Measurements from ENCODE around the gene LMAN1L.

Gene LMAN1L

DNA sequence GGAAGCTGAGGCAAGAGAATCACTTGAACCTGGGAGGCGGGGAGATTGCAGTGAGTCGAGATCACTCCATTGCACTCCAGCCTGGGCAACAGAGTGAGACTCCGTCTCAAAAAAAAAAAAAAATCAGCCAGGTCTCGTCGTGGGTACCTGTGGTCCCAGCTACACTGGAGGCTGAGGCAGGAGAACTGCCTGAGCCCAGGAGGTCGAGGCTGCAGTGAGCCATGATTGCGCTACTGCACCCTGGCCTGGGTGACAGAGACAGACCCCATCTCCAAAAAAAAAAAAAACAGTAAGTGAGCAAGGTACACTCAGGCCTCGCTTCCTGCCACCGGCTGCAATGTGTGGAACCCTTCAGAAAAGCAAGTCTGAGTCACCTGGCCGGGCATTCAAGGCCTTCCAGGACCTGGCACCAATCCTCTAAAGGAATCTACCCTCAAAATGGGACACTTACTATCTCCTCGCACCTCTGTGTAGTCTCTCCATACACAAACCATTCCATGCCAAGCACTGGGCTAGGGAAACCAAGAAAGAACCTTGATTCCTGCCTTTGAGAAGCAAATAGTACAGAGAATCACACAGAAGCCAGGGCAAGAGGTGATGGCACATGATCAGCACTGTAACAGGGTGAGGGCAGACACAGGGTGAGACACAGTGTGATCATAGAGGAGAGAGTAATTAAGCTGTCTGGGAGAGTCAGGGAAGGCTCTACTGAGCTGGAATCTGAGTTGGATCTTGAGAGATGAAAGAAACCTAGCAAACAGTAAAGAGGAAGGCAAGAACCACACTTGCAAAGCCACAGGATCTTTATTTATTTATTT lies 50.8 kb downstream of the LMAN1L start:
- DNase-seq: no peak

DNA sequence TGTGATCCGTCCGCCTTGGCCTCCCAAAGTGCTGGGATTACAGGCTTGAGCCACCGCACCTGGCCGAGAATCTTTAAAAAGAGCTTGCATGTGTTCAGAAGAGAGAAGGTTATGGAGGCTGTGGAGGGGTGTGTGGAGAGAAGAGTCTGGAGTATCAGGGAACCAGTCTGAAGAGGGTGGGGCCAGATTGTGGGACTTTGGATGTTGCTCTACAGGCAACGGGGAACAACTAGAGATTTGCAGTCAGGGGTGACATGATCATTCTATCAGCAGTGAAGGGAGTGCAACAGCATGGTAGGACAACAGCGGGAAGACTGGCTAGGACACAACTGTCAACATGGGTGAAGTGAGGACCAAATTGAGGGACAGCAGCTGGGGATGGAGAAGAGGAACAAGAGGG lies 51.7 kb downstream of the LMAN1L start:
- DNase-seq: no peak

DNA sequence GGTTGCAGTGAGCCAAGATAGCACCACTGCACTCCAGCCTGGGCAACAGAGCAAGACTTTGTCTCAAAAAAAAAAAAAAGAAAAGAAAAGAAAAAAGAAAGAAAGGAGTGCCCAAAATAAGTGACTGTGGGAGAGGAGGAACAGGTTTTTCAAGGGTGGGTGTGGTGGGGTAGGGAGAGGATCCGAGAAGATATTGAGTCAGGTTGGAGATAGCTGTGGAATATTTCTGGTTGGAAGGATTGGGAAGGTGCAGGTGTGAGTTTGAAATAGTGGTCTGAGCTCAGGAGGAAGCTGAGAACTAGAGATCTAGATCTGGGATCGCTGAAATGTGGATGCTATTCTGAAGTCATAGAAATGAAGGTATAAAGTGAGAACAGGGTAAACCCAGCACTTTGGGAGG lies 52.7 kb downstream of the LMAN1L start:
- DNase-seq: no peak

DNA sequence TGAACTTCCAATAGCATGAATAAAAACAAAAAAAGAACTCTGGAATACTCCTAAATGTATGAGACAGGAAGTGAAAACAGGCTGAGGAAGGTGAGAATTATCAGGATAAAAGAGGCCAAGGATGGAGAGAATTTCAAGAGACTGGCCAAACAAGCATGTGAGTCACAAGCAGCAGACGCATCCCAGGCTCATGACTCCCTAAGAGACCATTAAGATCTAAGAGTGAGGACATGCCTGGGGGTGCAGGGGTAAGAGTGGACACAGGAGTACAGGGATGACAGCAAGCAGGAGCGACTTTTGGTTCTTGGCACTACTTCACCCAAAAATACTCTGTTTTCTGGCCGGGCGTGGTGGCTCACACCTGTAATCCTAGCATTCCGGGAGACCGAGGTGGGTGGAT lies 53.5 kb downstream of the LMAN1L start:
- DNase-seq: no peak

DNA sequence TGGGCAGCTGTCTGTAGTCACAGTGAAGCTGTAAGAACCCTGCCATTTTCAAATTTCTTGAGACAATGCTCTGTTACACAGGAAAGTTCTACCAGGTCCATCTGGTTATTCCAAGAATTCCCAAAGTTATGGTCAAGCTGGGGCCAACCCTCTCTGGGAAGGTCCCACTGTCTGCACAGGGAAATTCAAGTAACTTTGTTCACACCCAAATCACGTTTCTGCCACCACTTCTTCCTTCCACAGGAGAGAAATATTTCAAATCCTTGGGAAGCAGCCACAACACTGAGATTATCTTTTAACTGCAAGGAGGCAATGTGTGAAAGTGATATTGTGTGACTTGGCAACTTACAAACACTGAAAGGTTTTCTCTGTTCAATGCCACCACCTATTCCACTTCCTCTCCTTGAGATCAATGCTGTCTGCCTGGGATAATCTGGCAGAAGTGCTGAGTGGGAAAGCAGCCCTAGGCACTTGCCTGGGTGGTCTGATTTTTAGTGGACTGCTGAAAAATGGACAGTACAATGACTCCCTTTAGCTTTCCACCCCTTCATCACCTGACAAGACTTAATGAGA lies 54.9 kb downstream of the LMAN1L start:
- DNase-seq: no peak

DNA sequence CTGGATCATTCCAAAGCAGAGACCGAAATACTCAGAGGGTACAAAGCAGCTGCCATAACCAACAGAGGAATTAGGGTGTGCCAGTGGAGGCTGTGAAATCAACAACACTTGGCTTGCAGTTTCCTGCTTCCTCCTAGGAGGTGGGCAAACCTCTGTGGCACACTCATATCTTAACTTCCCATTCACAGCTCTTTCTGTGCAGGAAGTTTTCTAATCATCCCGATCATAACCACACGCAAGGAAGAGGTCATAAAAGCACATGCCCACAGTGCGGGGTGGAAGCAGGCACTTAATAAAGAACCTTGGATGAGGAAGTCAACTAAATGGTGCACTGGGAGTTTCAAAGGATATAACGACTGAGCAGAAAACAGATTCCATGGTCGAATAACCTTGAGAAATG lies 55.4 kb downstream of the LMAN1L start:
- DNase-seq: no peak

DNA sequence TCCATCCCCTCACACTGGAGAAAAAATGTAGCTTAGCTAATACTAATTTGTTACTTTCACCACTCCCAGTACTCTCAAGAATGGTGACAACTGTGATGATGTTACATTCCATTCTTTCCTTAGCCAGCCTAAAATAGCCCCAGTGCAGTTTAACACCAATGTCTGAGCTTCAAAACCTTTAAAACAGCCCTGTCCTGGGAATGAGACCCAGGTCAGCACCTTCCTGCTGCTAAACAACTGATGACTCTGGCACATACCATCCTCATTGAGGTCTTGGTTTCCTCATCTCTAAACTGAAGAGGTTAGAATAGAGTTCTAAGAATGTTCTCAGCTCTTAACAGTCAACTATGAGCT lies 56.7 kb downstream of the LMAN1L start:
- DNase-seq: no peak

DNA sequence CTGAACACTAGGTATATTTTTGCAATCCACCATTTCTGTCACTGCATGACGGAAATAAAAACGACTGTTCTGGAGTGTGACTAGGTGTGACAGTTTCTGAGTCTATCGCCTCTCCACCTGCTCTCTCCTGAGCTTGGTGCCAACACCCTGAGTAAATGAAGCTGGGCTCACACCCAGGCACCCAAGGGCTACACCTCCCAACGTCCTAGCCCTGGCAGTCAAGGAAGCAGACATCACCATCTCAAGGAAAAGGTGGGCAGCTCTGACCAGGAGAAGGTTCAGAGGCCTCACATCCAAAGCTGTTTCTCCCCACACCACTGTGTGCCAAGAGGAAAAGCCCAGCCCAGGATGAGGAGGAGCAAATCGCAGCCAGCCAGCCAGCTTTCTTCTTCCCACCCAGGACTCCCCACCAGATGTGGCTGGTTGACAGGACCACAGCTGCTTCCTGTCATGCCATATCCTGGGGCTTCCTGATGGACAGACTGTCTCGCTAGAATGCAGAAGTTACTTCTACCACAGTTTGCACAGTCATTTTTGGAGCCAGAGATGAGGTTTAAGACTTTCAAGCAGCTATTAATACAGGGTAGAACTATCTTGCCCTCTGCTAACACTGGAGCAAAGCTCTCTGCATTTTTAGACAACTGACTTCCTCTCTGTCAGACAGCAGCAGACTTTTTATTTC lies 57.2 kb downstream of the LMAN1L start:
- no peak for DNase-seq

DNA sequence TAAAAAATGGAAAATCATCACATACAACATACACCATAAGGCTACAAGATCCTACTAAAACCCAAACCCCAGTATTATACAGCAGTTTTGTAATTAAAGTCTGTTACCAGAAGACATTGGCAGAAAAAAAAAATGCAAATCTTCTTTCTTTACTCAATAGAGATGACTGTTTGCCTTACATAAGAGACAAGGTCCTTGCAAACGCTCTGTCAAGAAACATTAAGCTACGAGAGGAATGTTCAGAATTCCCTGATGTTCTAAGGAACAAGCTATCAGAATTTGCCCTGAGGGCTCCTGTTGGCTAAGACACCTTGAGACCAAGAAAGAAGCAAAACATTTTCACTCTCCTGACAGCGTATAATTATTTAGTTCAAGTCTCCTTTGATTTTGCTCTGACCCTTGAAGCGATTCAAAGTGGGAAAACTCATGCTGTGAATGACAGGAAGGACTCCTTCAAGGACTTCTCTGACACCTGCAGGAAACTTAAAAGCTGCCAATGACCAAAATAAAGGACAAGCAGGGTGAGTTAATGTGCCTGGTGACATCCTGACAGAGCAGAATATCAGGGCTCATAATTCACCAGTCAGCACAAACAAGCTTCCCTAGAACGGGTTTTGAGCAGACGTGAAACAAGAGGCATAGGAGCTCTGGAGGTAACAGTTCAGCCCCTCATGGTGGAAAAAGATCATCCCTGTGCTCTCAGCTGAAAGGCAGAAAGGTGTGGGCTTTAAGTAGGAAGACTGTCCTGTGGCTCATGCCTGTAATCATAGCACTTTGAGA lies 58.0 kb downstream of the LMAN1L start:
- DNase-seq: no peak

DNA sequence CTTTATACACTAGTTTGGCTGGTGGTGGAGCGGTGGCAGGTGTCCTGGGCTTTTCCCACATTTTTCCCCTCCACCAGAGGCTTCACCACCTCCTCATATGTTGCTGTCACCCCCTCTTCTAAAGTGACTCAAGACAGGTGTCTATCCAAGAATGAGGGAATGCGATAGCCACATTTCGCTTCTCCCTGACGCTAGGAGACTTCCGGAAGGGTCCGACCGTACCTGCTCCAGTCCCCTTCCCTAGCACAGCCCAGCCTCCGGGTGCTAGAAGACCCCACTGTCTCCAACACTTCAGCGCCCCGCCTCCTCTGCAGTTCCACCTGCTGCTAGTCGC lies 60.0 kb downstream of the LMAN1L start:
- DNase-seq: no peak

DNA sequence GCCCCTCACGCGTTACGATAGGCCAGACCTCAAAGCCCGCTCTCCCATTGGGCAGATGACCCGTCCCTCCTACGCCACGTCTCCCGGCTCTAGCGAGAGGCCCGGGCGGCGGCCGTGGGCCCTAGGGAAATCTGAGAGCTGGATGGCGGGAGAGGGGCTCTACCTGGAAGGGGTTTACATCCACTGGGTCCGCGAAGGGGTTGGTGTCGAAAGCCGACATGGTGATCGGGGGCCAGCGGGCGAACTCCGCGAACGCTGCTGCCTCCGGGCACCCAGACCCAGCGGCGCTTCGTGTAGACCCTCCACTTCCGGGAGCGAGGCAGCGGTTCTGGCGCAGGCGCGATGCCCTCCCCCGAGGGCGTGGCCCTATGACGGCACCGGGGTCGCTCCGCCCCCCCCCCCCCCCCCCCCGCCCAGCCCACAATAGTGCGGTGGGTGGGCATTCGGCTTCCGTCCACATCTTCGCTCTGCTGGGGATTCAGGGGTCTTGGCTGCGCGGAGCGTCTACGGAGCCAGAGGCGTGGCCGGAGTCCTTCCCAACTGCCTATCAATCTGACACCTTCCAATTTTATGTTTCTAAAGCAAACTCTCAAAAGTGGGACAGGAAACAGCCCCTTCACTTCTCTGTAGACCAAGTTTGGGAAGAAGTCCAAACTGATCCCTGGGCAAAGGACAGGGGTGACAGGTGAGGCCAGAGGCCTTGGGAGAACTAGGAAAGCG lies 60.6 kb downstream of the LMAN1L start, which contains the start of gene SCAMP2:
Gene SCAMP2 (minus strand): TSS at position 330 of the 720 bp plus-strand sequence. CDS start 110 bp downstream, at position 220.
- DNase-seq: peak; percentile 83

DNA sequence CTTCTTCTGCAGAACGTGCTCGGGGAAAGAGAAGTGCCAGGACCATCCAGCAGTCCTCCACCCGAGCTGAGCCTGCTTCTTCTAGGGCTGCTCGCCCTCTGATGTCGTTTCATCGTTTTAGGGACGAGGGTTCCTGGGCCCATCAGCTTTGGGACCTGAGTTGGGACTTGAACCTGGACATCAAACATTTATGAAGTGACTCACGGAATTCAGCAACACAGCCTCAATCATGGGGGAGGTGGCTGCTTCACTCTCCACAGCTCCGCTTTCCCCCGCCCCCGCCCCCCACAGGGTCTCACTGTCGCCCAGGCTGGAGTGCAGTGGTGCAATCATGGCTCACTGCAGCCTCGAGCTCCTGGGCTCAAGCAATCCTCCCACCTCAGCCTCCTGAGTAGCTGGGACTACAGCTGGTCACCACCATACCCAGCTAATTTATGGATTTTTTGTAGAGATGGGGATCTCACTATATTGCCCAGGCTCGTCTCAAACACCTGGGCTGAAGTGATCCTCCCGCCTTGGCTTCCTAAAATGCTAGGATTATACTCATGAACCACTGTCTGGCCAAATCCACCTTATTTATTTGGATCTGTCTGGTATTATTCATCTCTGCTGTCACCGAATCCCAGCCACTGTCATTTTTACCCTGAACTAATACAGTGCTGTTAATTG lies 61.3 kb downstream of the LMAN1L start:
- DNase-seq: no peak
